GM12878 (cell line): ENCODE data around the gene GNG12. TPM values are rescaled to one million over a fixed set of nuclear protein-coding genes. Genes with fewer than 3 reads are reported as not detected.

Experiments used
- ATAC-seq: fragments of 200-7000 bp; cut with Tn5 transposase; 3 replicates; pipeline ENCODE4 v1.9.1; 2020; ENCODE audit warnings: mild to moderate bottlenecking, moderate library complexity
- BruUV-seq: library from RNA; stranded (reverse); fragments of 400-500 nt; replicated peaks from 2 replicates; lab custom pipeline; 2021; lab: Mats Ljungman, UMichigan
- CTCF ChIA-PET: fragments of 300-600 bp; sonication (Branson Sonifier 250); formaldehyde crosslinking; extraction: SDS; loops from one replicate; lab custom pipeline; 2021; ENCODE audit warnings: inconsistent platforms; lab: Yijun Ruan, JAX
- POLR2A ChIA-PET: fragments of 350-600 bp; formaldehyde crosslinking; extraction: SDS; loops from one replicate; lab custom pipeline; 2021; ENCODE audit warnings: inconsistent platforms; lab: Charles Lee
- RAD21 ChIA-PET: fragments of 300-600 bp; sonication (Branson Sonifier 250); formaldehyde crosslinking; loops from one replicate; lab custom pipeline; 2023; ENCODE audit warnings: antibody characterized with exemption; ENCODE audit not compliant: unreplicated experiment; lab: Charles Lee
- SMC1A ChIA-PET: fragments of 300-600 bp; sonication (Branson Sonifier 250); formaldehyde crosslinking; loops from one replicate; lab custom pipeline; 2023; ENCODE audit not compliant: unreplicated experiment, uncharacterized antibody; lab: Charles Lee
- DNase-seq: peaks from one replicate; pipeline ENCODE4 v3.0.0-alpha.2; 2011; ENCODE audit warnings: low read depth, low spot score
- FAIRE-seq: peaks from 3 replicates; lab custom pipeline; 2011; peaks lifted over from hg19 to GRCh38; lab: Jason Lieb, UNC
- H2AFZ ChIP-seq: 2 replicates; pipeline ENCODE4 v1.6.0; 2011; ENCODE audit warnings: low read depth, low read length, control low read depth; ENCODE audit not compliant: control insufficient read depth
- H3K27ac ChIP-seq: 2 replicates; pipeline ENCODE4 v1.5.1; 2011; ENCODE audit warnings: control low read depth; ENCODE audit not compliant: control insufficient read depth, insufficient read depth
- H3K27me3 ChIP-seq, 2 experiments: replicated peaks in 1 of 2; 2 replicates each; pipeline versions ENCODE4 v1.6.0 to v1.6.1; 2011; ENCODE audit warnings: low read length in 1 of 2; ENCODE audit not compliant: control insufficient read depth in 2 of 2, insufficient read depth in 2 of 2
- H3K36me3 ChIP-seq, 2 experiments: 2 replicates each; pipeline ENCODE4 v1.5.1; 2011; ENCODE audit warnings: low read length in 1 of 2; ENCODE audit not compliant: control insufficient read depth in 2 of 2, insufficient read depth in 2 of 2
- H3K4me1 ChIP-seq: 2 replicates; pipeline ENCODE4 v1.6.1; 2011; ENCODE audit warnings: mild to moderate bottlenecking, low read length, moderate library complexity, mixed read lengths; ENCODE audit not compliant: control insufficient read depth, insufficient read depth
- H3K4me2 ChIP-seq: 2 replicates; pipeline ENCODE4 v1.6.0; 2011; ENCODE audit warnings: control low read depth; ENCODE audit not compliant: control insufficient read depth, insufficient read depth
- H3K4me3 ChIP-seq: fragments of 200-600 bp; sonication (generic); 2 replicates; pipeline ENCODE4 v1.5.1; 2016
- H3K79me2 ChIP-seq: 2 replicates; pipeline ENCODE4 v1.6.0; 2011; ENCODE audit warnings: low read length; ENCODE audit not compliant: control insufficient read depth, insufficient read depth
- H3K9ac ChIP-seq: 2 replicates; pipeline ENCODE4 v1.8.0; 2011; ENCODE audit warnings: low read length, control low read depth, mixed read lengths; ENCODE audit not compliant: control insufficient read depth, insufficient read depth
- H3K9me3 ChIP-seq: replicated peaks from 3 replicates; pipeline ENCODE4 v1.5.1; 2011; ENCODE audit warnings: mild to moderate bottlenecking, low read length; ENCODE audit not compliant: control insufficient read depth, insufficient read depth
- H4K20me1 ChIP-seq: 2 replicates; pipeline ENCODE4 v1.6.0; 2011; ENCODE audit not compliant: control insufficient read depth, insufficient read depth
- ATF2 ChIP-seq: IDR thresholded peaks from 2 replicates; pipeline ENCODE4 v1.6.1; 2012; ENCODE audit warnings: low read length, inconsistent platforms
- CTCF ChIP-seq, 3 experiments: IDR thresholded peaks in 2 of 3; conservative IDR thresholded peaks in 1 of 3; 2 replicates each; pipeline ENCODE4 v1.5.1; 2011; ENCODE audit warnings: low read depth in 3 of 3, low read length in 3 of 3, mild to moderate bottlenecking in 3 of 3, control low read depth in 2 of 3, moderate library complexity in 2 of 3, inconsistent platforms in 1 of 3, mixed read lengths in 1 of 3; ENCODE audit not compliant: control insufficient read depth in 2 of 3, insufficient read depth in 1 of 3; ENCODE audit errors: extremely low read depth in 1 of 3
- EED ChIP-seq: sonication (generic); IDR thresholded peaks from 2 replicates; pipeline ENCODE4 v1.6.1; 2016; ENCODE audit warnings: antibody characterized with exemption, low read depth
- FOXM1 ChIP-seq: IDR thresholded peaks from 2 replicates; pipeline ENCODE4 v1.6.1; 2012; ENCODE audit warnings: low read depth, mild to moderate bottlenecking, inconsistent platforms, low read length, moderate library complexity
- HDAC6 ChIP-seq: fragments of 200-600 bp; sonication (generic); IDR thresholded peaks from one replicate; pipeline ENCODE4 v1.8.0; 2017; ENCODE audit warnings: antibody characterized with exemption; ENCODE audit not compliant: unreplicated experiment
- HDGF ChIP-seq: fragments of 450-650 bp; IDR thresholded peaks from 2 replicates; pipeline ENCODE4 v1.6.1; 2016; ENCODE audit warnings: antibody characterized with exemption
- IKZF2 ChIP-seq, 2 experiments: fragments of 450-650 bp; IDR thresholded peaks; 2 replicates each; pipeline ENCODE4 v1.6.1; 2017; ENCODE audit warnings: mild to moderate bottlenecking in 2 of 2, moderate library complexity in 2 of 2
- MAX ChIP-seq: IDR thresholded peaks from 2 replicates; pipeline ENCODE4 v1.6.1; 2012; ENCODE audit warnings: low read depth, low read length, improper control_type of control experiment
- MEF2B ChIP-seq: fragments of 450-650 bp; IDR thresholded peaks from 2 replicates; pipeline ENCODE4 v1.6.1; 2018; ENCODE audit warnings: mild to moderate bottlenecking, moderate library complexity; ENCODE audit not compliant: partially characterized antibody, poor library complexity, severe bottlenecking
- NBN ChIP-seq: fragments of 450-650 bp; IDR thresholded peaks from 2 replicates; pipeline ENCODE4 v1.6.1; 2016
- PAX5 ChIP-seq: IDR thresholded peaks from 2 replicates; pipeline ENCODE4 v1.6.1; 2011; ENCODE audit warnings: low read depth, low read length, borderline replicate concordance
- RAD51 ChIP-seq: fragments of 450-650 bp; IDR thresholded peaks from 2 replicates; pipeline ENCODE4 v1.6.1; 2016; ENCODE audit warnings: moderate library complexity, mild to moderate bottlenecking, inconsistent platforms
- RELA ChIP-seq: fragments of 450-650 bp; IDR thresholded peaks from 2 replicates; pipeline ENCODE4 v1.8.0; 2014; ENCODE audit warnings: borderline replicate concordance; ENCODE audit not compliant: partially characterized antibody
- RUNX3 ChIP-seq: IDR thresholded peaks from 2 replicates; pipeline ENCODE4 v1.6.1; 2012; ENCODE audit warnings: low read length, inconsistent platforms
- SMAD1 ChIP-seq: fragments of 450-650 bp; IDR thresholded peaks from 2 replicates; pipeline ENCODE4 v1.6.1; 2018; ENCODE audit warnings: mild to moderate bottlenecking, low read depth; ENCODE audit not compliant: partially characterized antibody
- ZBED1 ChIP-seq: IDR thresholded peaks from 2 replicates; pipeline ENCODE4 v1.6.1; 2016; ENCODE audit warnings: borderline replicate concordance
- ZBTB33 ChIP-seq: fragments of 450-650 bp; IDR thresholded peaks from 2 replicates; pipeline ENCODE4 v1.6.1; 2017; ENCODE audit warnings: mild to moderate bottlenecking
- WGBS: methylation state at CpG from one replicate; pipeline ENCODE4 v1.1.6; 2016; ENCODE audit warnings: low lambda C conversion rate; ENCODE audit not compliant: insufficient replicate concordance, insufficient coverage; ENCODE audit errors: missing lambda C conversion rate; 5-methylcytosine and 5-hydroxymethylcytosine counted together
- in situ Hi-C: fragments of 300-500 bp; cut with MboI; formaldehyde crosslinking; loops from 9 replicates; pipeline ENCODE4 v1.14.3; 2018; ENCODE audit warnings: mixed read lengths
- intact Hi-C: fragments of 100-400 bp; cut with micrococcal nuclease; formaldehyde crosslinking; loops from one replicate; pipeline ENCODE4 v1.14.2; 2022; ENCODE audit not compliant: unreplicated experiment
- polyA plus RNA-seq, 11 experiments: library from polyadenylated mRNA; depleted of rRNA in 4 of 11; unstranded in 6 of 11; stranded (reverse) in 5 of 11; fragments of >200 nt; fragmentation: Nextera tagmentation in 4 of 11; fragmentation: Illumina TruSeq in 1 of 11; extraction: Ambion mirVana in 4 of 11; extraction: Trizol in 1 of 11; gene quantifications; 1 replicate in 1 of 11; 2 replicates in 10 of 11; pipeline versions ENCODE4 v1.2.1 to v1.2.3, GENCODE V29; 2011 to 2016; ENCODE audit warnings: inconsistent platforms in 2 of 11, missing spikeins in 2 of 11, low read depth in 1 of 11
- total RNA-seq, 4 experiments: library from RNA; depleted of rRNA in 3 of 4; stranded (reverse); fragments of >200 nt in 3 of 4; fragmentation: Illumina TruSeq in 1 of 4; extraction: Trizol in 1 of 4; gene quantifications; 2 replicates each; pipeline versions ENCODE4 v1.2.1 to v1.2.3, GENCODE V29; 2013 to 2021

GNG12 gene
- total and polyA plus RNA-seq, 10 of the 15 experiments (the other 5 are each of a cell fraction or from before 2014, with no cell fraction given) = 0.22 to 32.8 (median 0.35) TPM

GRCh38 chr1:67760030-67760821 lies 73.0 kb downstream of the GNG12 start:
- ChIA-PET POLR2A (interaction anchor here (0.6 to 4.2 kb wide), 24 partner anchors 10 to 225 kb away, joined by 3 to 33 read pairs (median 4); partner anchors contain the start of gene GADD45A), RAD21 (interaction anchor here (0.6 to 12.6 kb wide), 59 partner anchors 9 to 590 kb away, joined by 3 to 225 read pairs (median 7); partner anchors contain the start of gene GADD45A), SMC1A (interaction anchor here (0.6 to 14.1 kb wide), 68 partner anchors 9 to 546 kb away, joined by 3 to 227 read pairs (median 5); partner anchors contain the start of gene GADD45A), CTCF (interaction anchor here (0.6 to 10.8 kb wide), 77 partner anchors 9 to 835 kb away, joined by 3 to 227 read pairs (median 5); partner anchors contain the start of gene GADD45A)
- BruUV-seq = no TSS peak
- WGBS = 4% methylated on average over 14 of the region's 14 CpGs
- H2AFZ ChIP-seq = peak overlapping the region; percentile 88
- H3K27ac ChIP-seq = peak overlapping the region; percentile 84
- DNase-seq (peak; percentile 90), FAIRE-seq (peak; percentile 99), ATAC-seq (peak; percentile 98)
- no peaks in the 10 kb centered on the region for H3K79me2 ChIP-seq
- no peaks in the 10 kb centered on the region for H3K36me3 ChIP-seq
- no peak overlapping the region for H3K9ac ChIP-seq
- H3K27me3 ChIP-seq = peaks cover 0 to 3% of the 10 kb centered on the region in 2 experiments; a peak in 2 of 4 replicates
- intact Hi-C loops (loop anchor here (1.0 to 5.0 kb wide), 6 partner anchors 23 to 423 kb away; partner anchors contain the start of gene SERBP1), in situ Hi-C loops (loop anchor here (5.0 kb wide), 1 partner anchor 203 kb away; no protein-coding TSS in a partner anchor)
- peaks cover 15% of the 10 kb centered on the region for H3K4me1 ChIP-seq
- no peaks in the 10 kb centered on the region for H4K20me1 ChIP-seq
- H3K9me3 ChIP-seq = no peaks in the 10 kb centered on the region
- no peak overlapping the region for H3K4me3 ChIP-seq
- peak overlapping the region; percentile 62 for H3K4me2 ChIP-seq
- TF ChIP-seq RELA (peak; percentile 87), IKZF2 (IDR thresholded peaks at IDR 0.05) (peak; percentile 94 to 97), EED (peak; percentile 76), ZBTB33 (no peak), RAD51 (0 out of 2 replicates have a peak, but pooled peaks have one; percentile 36), FOXM1 (peak; percentile 78), CTCF (IDR thresholded peaks at IDR 0.05 in 2 of 3, conservative IDR thresholded peaks at IDR 0.05 in 1 of 3; ENCODE audit: control insufficient read depth in 2 of 3, extremely low read depth in 1 of 3, insufficient read depth in 1 of 3, low read depth in 3 of 3, low read length in 3 of 3) (peak; percentile 70 to 84 (median 81); a peak in 5 of 6 replicates), NBN (peak; percentile 97), ZBED1 (peak; percentile 62; the same call in 1 of the 2 replicates), MEF2B (peak; percentile 69), HDAC6 (no peak), PAX5 (peak; percentile 95), SMAD1 (peak; percentile 76), ATF2 (peak; percentile 61; the same call in 1 of the 2 replicates), RUNX3 (peak; percentile 91), HDGF (peak; percentile 19; the same call in 1 of the 2 replicates), MAX (0 out of 2 replicates have a peak, but pooled peaks have one; percentile 31)
